SK-N-SH treated with all-trans-retinoic acid at 6 μM for 48 hours (cell line): ENCODE results near the gene PMAIP1.

Experiments used
- ESRRG ChIP-seq: fragments of 250-450 bp; sonication (Bioruptor Pico); IDR thresholded peaks from 2 replicates; pipeline ENCODE4 v1.6.1; 2021; ENCODE audit warnings: mild to moderate bottlenecking
- GLIS3 ChIP-seq: fragments of 250-450 bp; sonication (Bioruptor Pico); IDR thresholded peaks from 2 replicates; pipeline ENCODE4 v1.5.0; 2020; ENCODE audit warnings: mild to moderate bottlenecking, moderate library complexity
- RARB ChIP-seq: fragments of 250-450 bp; sonication (Bioruptor Pico); IDR thresholded peaks from 2 replicates; pipeline ENCODE4 v1.8.0; 2021; ENCODE audit warnings: mild to moderate bottlenecking, moderate library complexity
- TCF4 ChIP-seq: fragments of 250-450 bp; sonication (Bioruptor Pico); IDR thresholded peaks from 2 replicates; pipeline ENCODE4 v1.8.0; 2021; ENCODE audit warnings: mild to moderate bottlenecking, moderate library complexity, borderline replicate concordance
- ZFP3 ChIP-seq: fragments of 250-450 bp; sonication (Bioruptor Pico); IDR thresholded peaks from 2 replicates; pipeline ENCODE4 v1.5.0; 2020; ENCODE audit warnings: mild to moderate bottlenecking, moderate library complexity
- ZFP30 ChIP-seq: fragments of 450-650 bp; formaldehyde crosslinking; IDR thresholded peaks from 2 replicates; pipeline ENCODE4 v1.5.0; 2022; ENCODE audit warnings: mild to moderate bottlenecking, moderate library complexity
- ZNF8 ChIP-seq: fragments of 450-650 bp; formaldehyde crosslinking; IDR thresholded peaks from 2 replicates; pipeline ENCODE4 v1.5.0; 2020; ENCODE audit warnings: mild to moderate bottlenecking, moderate library complexity
- TF ChIP-seq, protein P1 (sequence below): fragments of 250-450 bp; sonication (Bioruptor Pico); IDR thresholded peaks from 2 replicates; pipeline ENCODE4 v1.5.1; 2021; ENCODE audit warnings: mild to moderate bottlenecking, moderate library complexity
- TF ChIP-seq, protein P2 (sequence below): fragments of 250-450 bp; sonication (Bioruptor Pico); IDR thresholded peaks from 2 replicates; pipeline ENCODE4 v1.8.0; 2020; ENCODE audit warnings: mild to moderate bottlenecking, moderate library complexity, borderline replicate concordance
- TF ChIP-seq, protein P3 (sequence below): fragments of 250-450 bp; sonication (Bioruptor Pico); IDR thresholded peaks from 2 replicates; pipeline ENCODE4 v1.8.0; 2021; ENCODE audit warnings: low read depth, mild to moderate bottlenecking, moderate library complexity, borderline replicate concordance
- TF ChIP-seq, protein P4 (sequence below): fragments of 250-450 bp; sonication (Bioruptor Pico); IDR thresholded peaks from 2 replicates; pipeline ENCODE4 v1.5.0; 2020; ENCODE audit warnings: mild to moderate bottlenecking, moderate library complexity
- TF ChIP-seq, protein P5 (sequence below): fragments of 250-450 bp; sonication (Bioruptor Pico); IDR thresholded peaks from 2 replicates; pipeline ENCODE4 v1.5.1; 2020; ENCODE audit warnings: low read depth, mild to moderate bottlenecking, moderate library complexity

DNA sequence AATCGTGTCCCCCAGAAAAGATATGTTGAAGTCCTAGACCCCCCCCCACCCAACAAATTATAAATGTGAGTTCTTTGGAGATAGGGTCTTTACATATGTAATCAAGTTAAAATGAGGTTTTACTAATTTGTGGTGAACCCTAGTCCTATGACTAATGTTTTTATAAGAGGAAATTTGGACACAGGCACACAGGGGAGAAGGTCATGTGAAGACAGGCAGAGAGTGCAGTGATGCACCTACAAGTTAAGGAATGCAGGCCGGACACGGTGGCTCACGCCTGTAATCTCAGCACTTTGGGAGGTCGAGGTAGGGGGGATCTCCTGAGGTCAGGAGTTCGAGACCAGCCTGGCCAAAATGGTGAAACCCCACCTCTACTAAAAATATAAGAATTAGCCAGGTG lies 5.8 kb upstream of the PMAIP1 start:
- no peak for TF ChIP-seq ZFP3
- TF ChIP-seq, protein P1, sequence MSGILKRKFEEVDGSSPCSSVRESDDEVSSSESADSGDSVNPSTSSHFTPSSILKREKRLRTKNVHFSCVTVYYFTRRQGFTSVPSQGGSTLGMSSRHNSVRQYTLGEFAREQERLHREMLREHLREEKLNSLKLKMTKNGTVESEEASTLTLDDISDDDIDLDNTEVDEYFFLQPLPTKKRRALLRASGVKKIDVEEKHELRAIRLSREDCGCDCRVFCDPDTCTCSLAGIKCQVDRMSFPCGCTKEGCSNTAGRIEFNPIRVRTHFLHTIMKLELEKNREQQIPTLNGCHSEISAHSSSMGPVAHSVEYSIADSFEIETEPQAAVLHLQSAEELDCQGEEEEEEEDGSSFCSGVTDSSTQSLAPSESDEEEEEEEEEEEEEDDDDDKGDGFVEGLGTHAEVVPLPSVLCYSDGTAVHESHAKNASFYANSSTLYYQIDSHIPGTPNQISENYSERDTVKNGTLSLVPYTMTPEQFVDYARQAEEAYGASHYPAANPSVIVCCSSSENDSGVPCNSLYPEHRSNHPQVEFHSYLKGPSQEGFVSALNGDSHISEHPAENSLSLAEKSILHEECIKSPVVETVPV (CRISPR knock-in tag): no peak
- no peak for TF ChIP-seq GLIS3
- TF ChIP-seq, protein P2, sequence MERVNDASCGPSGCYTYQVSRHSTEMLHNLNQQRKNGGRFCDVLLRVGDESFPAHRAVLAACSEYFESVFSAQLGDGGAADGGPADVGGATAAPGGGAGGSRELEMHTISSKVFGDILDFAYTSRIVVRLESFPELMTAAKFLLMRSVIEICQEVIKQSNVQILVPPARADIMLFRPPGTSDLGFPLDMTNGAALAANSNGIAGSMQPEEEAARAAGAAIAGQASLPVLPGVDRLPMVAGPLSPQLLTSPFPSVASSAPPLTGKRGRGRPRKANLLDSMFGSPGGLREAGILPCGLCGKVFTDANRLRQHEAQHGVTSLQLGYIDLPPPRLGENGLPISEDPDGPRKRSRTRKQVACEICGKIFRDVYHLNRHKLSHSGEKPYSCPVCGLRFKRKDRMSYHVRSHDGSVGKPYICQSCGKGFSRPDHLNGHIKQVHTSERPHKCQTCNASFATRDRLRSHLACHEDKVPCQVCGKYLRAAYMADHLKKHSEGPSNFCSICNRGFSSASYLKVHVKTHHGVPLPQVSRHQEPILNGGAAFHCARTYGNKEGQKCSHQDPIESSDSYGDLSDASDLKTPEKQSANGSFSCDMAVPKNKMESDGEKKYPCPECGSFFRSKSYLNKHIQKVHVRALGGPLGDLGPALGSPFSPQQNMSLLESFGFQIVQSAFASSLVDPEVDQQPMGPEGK (CRISPR knock-in tag): peak; percentile 69; the same call in 1 of the 2 replicates
- TF ChIP-seq ESRRG: no peak
- TF ChIP-seq, protein P3, sequence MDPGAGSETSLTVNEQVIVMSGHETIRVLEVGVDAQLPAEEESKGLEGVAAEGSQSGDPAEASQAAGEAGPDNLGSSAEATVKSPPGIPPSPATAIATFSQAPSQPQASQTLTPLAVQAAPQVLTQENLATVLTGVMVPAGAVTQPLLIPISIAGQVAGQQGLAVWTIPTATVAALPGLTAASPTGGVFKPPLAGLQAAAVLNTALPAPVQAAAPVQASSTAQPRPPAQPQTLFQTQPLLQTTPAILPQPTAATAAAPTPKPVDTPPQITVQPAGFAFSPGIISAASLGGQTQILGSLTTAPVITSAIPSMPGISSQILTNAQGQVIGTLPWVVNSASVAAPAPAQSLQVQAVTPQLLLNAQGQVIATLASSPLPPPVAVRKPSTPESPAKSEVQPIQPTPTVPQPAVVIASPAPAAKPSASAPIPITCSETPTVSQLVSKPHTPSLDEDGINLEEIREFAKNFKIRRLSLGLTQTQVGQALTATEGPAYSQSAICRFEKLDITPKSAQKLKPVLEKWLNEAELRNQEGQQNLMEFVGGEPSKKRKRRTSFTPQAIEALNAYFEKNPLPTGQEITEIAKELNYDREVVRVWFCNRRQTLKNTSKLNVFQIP (CRISPR knock-in tag): no peak
- TF ChIP-seq, protein P4, sequence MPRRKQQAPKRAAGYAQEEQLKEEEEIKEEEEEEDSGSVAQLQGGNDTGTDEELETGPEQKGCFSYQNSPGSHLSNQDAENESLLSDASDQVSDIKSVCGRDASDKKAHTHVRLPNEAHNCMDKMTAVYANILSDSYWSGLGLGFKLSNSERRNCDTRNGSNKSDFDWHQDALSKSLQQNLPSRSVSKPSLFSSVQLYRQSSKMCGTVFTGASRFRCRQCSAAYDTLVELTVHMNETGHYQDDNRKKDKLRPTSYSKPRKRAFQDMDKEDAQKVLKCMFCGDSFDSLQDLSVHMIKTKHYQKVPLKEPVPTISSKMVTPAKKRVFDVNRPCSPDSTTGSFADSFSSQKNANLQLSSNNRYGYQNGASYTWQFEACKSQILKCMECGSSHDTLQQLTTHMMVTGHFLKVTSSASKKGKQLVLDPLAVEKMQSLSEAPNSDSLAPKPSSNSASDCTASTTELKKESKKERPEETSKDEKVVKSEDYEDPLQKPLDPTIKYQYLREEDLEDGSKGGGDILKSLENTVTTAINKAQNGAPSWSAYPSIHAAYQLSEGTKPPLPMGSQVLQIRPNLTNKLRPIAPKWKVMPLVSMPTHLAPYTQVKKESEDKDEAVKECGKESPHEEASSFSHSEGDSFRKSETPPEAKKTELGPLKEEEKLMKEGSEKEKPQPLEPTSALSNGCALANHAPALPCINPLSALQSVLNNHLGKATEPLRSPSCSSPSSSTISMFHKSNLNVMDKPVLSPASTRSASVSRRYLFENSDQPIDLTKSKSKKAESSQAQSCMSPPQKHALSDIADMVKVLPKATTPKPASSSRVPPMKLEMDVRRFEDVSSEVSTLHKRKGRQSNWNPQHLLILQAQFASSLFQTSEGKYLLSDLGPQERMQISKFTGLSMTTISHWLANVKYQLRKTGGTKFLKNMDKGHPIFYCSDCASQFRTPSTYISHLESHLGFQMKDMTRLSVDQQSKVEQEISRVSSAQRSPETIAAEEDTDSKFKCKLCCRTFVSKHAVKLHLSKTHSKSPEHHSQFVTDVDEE (CRISPR knock-in tag): no peak
- no peak for TF ChIP-seq TCF4 (CRISPR knock-in tag)
- no peak for TF ChIP-seq ZFP30
- TF ChIP-seq, protein P5, sequence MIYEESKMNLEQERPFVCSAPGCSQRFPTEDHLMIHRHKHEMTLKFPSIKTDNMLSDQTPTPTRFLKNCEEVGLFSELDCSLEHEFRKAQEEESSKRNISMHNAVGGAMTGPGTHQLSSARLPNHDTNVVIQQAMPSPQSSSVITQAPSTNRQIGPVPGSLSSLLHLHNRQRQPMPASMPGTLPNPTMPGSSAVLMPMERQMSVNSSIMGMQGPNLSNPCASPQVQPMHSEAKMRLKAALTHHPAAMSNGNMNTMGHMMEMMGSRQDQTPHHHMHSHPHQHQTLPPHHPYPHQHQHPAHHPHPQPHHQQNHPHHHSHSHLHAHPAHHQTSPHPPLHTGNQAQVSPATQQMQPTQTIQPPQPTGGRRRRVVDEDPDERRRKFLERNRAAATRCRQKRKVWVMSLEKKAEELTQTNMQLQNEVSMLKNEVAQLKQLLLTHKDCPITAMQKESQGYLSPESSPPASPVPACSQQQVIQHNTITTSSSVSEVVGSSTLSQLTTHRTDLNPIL: no peak
- TF ChIP-seq ZNF8: no peak
- no peak for TF ChIP-seq RARB (CRISPR knock-in tag)
